HAP-1 (cell line): ENCODE results near the gene TUBA3D.
"Not testable (repeated sequence)": the region's sequence is repeated elsewhere in the genome, so short reads cannot be mapped to it uniquely, and the experiment has no call there.

Experiments used
- DNase-seq, 2 experiments: peaks; one replicate each; pipeline ENCODE4 v3.0.0-alpha.2; 2016 to 2020; ENCODE audit warnings: low spot score in 2 of 2
- H3K27me3 ChIP-seq: fragments of 250-450 bp; sonication (Bioruptor Pico); 2 replicates; pipeline ENCODE4 v1.5.1; 2020; ENCODE audit warnings: low read depth, mild to moderate bottlenecking, moderate library complexity
- H3K36me3 ChIP-seq: fragments of 250-450 bp; sonication (Bioruptor Pico); replicated peaks from 2 replicates; pipeline ENCODE4 v1.5.1; 2020; ENCODE audit warnings: mild to moderate bottlenecking
- H3K4me1 ChIP-seq: fragments of 250-450 bp; sonication (Bioruptor Pico); 2 replicates; pipeline ENCODE4 v1.5.1; 2020; ENCODE audit warnings: mild to moderate bottlenecking
- H3K4me3 ChIP-seq: fragments of 250-450 bp; sonication (Bioruptor Pico); 2 replicates; pipeline ENCODE4 v1.5.1; 2020; ENCODE audit warnings: mild to moderate bottlenecking, moderate library complexity
- H3K9me3 ChIP-seq: fragments of 250-450 bp; sonication (Bioruptor Pico); 2 replicates; pipeline ENCODE4 v1.5.1; 2020; ENCODE audit warnings: mild to moderate bottlenecking, moderate library complexity
- in situ Hi-C: fragments of 300-500 bp; cut with MboI; formaldehyde crosslinking; loops from 3 replicates; pipeline ENCODE4 v1.14.3; 2020; ENCODE audit warnings: low sequenced_read_pairs, inconsistent platforms, mixed read lengths

Gene TUBA3D

DNA sequence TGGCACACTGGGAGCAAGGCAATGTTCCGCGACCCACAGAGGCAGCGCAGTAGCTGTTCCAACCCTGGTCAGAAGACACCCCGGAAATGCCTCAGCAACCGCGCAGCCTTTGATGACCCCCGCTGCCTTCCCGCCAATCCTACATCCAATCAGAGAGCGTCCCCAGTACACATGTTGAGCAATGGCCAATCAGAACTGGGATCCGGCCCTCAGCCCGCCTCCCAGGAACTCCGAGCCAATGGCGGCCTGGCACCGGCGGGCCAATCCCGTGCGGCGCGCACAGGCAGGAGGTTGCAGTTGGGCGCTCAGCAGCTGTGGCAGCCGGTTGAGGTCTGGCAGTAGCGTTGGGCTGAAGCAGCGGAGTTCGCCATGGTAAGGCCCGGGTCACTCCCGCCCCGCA lies at the start of gene TUBA3D:
TSS of gene TUBA3D (plus strand) at position 289 of the 400 bp plus-strand sequence. CDS start at position 370, 81 bp downstream.
- no peaks in the 10 kb centered on the region for H3K4me1 ChIP-seq
- H3K36me3 ChIP-seq = no peaks in the 10 kb centered on the region
- H3K27me3 ChIP-seq = no peaks in the 10 kb centered on the region
- no peak within 1 kb of the TSS for H3K4me3 ChIP-seq
- DNase-seq = no peak
- H3K9me3 ChIP-seq = no peaks in the 10 kb centered on the region
- in situ Hi-C loops = loop anchor here (25.0 kb wide), 1 partner anchor 1114 kb away; the partner anchor contains the start of gene PTPN18

- Histone ChIP-seq H3K36me3 (no peaks in the 10 kb centered on the region), H3K4me3 (no peak overlapping the region), H3K9me3 (no peaks in the 10 kb centered on the region), H3K4me1 (no peaks in the 10 kb centered on the region), H3K27me3 (0 out of 2 replicates have a peak, but pooled peaks cover 5% of the 10 kb centered on the region)
- in situ Hi-C loops = no loop called here
- DNase-seq = no peak
Observed at GRCh38 chr2:131426727-131427126, 49.2 kb upstream of the TUBA3D start.

GRCh38 chr2:131431336-131431735 lies 44.6 kb upstream of the TUBA3D start:
- H3K4me1 ChIP-seq = no peaks in the 10 kb centered on the region
- no peaks in the 10 kb centered on the region for H3K9me3 ChIP-seq
- DNase-seq = no peak
- H3K4me3 ChIP-seq = no peak overlapping the region
- H3K27me3 ChIP-seq = 0 out of 2 replicates have a peak, but pooled peaks cover 5% of the 10 kb centered on the region
- in situ Hi-C loops = no loop called here
- no peaks in the 10 kb centered on the region for H3K36me3 ChIP-seq

DNA sequence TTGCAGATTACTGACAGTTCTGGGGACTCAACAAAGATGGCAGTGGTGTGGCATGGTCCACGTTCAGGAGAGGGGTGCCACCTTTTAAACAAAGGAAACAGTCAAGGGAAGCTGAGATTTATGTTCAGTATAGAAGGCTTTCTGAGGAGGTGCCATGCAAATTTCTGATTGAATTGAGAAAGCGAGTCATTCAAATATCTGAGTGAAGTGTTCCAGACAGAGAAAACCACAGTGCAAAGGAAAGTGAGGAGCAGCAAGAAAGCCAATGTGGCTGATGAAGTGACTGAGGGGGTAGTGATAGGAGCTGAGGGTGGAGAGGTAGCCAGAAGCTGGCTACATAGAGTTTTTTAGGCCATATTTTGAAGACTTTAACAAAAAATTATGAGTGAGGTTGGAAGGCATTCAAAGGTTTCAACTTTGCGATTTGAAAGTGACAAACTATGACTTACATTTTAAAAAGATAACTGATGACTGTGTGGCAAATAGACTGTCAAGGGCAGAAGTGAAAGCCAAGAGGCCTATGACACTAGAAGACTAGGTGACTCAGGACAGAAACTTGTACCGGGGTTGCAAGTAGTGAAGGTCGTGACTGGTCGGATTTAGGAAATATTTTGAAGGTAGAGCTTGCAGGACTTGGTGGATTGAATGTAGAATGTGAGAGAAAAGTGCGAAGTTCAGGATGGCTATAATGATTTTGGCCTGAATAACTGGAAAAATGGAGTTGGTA lies 35.0 kb upstream of the TUBA3D start:
- H3K4me1 ChIP-seq, H3K4me3 ChIP-seq, in situ Hi-C loops, H3K36me3 ChIP-seq, H3K27me3 ChIP-seq, H3K9me3 ChIP-seq, DNase-seq: not testable (repeated sequence)

DNA sequence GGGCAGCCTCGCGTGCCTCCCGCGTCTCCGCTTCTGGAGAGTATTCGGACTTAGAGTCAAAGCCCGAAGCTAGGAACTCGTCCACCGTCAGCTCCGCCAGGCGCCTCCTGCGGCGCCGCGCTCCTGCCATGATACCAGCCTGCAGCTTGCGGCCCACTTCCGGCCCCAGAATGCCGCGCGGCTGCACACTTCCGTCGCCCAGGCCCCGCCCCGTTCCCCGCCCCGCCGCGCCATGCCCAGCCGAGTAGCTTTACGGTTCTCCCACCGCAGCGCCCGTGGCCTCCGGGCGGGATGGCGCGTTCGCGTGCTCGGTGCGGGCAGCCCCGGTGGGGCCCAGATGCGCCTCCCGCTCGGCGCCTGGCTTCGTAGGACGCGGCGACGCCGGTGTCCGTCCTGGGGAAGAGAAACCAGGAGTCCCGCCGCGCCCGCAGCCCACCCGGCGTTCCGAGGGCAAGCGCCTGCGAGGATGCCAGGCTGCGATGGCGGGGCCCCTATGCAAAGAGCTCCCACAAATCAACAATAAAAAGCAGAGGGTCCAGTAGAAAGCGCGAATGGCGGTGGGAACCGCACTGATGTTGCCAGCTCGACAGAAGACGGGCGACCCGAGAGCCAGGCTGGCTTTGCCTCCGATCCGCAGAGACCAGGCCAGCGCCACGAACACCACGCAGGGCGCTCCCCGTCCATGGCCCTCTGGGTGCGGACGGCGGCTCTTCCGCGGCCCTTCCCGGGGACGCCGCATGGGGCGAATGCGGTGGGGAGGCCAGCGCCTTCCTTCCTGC lies 31.0 kb upstream of the TUBA3D start:
- H3K36me3 ChIP-seq, H3K27me3 ChIP-seq, DNase-seq, H3K9me3 ChIP-seq, H3K4me3 ChIP-seq, in situ Hi-C loops, H3K4me1 ChIP-seq: not testable (repeated sequence)

GRCh38 chr2:131445515-131445797 lies 30.5 kb upstream of the TUBA3D start:
- H3K27me3 ChIP-seq, H3K4me3 ChIP-seq, H3K4me1 ChIP-seq, in situ Hi-C loops, H3K9me3 ChIP-seq, DNase-seq, H3K36me3 ChIP-seq: not testable (repeated sequence)

GRCh38 chr2:131445896-131446295 lies 30.0 kb upstream of the TUBA3D start:
- DNase-seq = no peak

DNA sequence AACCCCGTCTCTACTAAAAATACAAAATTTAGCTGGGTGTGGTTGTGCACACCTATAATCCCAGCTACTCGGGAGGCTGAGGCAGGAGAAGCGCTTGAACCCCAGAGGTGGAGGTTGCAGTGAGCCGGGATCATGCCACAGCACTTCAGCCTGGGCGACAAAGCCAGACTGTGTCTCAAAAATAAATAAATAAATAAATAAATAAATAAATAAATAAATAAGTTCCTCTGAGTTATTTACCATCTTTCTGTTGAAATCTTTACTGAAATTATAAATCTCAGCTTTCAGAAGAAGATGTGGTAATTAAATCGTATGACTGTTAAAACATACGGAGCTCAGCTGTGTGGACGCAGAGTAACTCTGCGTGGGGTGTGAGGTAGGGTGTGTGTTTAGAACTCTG lies 27.9 kb upstream of the TUBA3D start:
- H3K36me3 ChIP-seq, H3K4me1 ChIP-seq, H3K27me3 ChIP-seq, H3K4me3 ChIP-seq, H3K9me3 ChIP-seq, in situ Hi-C loops, DNase-seq: not testable (repeated sequence)

More at GRCh38 chr2:131445896-131446295, 30.0 kb upstream of the TUBA3D start:
- H3K36me3 ChIP-seq = no peaks in the 10 kb centered on the region
- no peaks in the 10 kb centered on the region for H3K9me3 ChIP-seq
- H3K27me3 ChIP-seq = no peaks in the 10 kb centered on the region
- H3K4me3 ChIP-seq = no peak overlapping the region
- in situ Hi-C loops = no loop called here
- H3K4me1 ChIP-seq = no peaks in the 10 kb centered on the region

DNA sequence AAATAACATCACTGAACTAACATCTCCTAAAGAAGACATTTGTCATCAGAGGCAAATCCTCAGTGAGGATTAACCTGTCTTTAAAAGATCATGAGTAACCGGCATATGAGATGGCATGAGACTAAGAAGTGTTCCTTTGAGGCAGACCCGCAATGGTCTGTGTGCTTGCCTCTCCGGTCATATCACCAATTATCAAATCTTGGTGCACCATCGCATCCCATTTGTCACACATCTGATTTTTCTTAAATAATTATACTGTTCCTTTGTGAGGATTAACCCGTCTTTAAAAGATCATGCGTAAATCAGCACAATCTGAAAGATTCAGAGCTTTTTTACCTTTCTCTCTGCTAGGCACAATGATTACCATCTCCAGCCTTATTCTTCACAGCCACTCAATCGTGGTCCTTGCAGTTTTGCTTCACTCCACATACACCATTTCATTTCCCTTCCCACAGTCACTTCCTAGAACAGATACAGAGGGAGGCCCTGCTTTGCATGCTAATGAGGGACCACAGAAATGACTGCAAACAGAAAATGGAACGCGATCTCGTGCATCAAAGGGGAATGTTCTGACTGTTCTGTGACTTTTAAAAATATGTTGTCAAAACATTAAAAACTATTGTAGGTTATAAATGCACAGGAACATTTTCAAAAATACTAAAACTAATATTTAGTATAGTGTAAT lies 24.5 kb upstream of the TUBA3D start:
- H3K36me3 ChIP-seq, DNase-seq, H3K9me3 ChIP-seq, H3K4me3 ChIP-seq, H3K4me1 ChIP-seq, in situ Hi-C loops, H3K27me3 ChIP-seq: not testable (repeated sequence)

GRCh38 chr2:131454914-131455313 lies 21.0 kb upstream of the TUBA3D start:
- DNase-seq, H3K27me3 ChIP-seq, in situ Hi-C loops, H3K4me3 ChIP-seq, H3K9me3 ChIP-seq, H3K4me1 ChIP-seq, H3K36me3 ChIP-seq: not testable (repeated sequence)

DNA sequence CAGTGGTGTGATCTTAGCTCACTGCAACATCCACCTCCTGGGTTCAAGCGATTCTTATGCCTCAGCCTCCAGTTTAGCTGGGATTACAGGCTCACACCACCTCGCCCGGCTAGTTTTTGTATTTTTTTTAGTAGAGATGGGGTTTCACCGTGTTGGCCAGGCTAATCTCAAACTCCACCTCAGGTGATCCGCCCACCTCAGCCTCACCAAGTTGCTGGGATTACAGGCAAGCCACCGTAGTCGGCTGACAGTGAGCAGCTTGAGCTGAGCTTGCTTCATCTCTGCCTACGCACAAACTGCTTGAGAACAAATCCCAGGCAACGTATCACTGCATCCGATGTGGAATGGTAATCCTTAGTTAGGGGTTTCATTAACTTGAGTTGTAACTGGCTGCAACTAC lies 8.2 kb upstream of the TUBA3D start:
- H3K4me1 ChIP-seq, H3K36me3 ChIP-seq, H3K9me3 ChIP-seq, H3K4me3 ChIP-seq, DNase-seq, in situ Hi-C loops, H3K27me3 ChIP-seq: not testable (repeated sequence)

DNA sequence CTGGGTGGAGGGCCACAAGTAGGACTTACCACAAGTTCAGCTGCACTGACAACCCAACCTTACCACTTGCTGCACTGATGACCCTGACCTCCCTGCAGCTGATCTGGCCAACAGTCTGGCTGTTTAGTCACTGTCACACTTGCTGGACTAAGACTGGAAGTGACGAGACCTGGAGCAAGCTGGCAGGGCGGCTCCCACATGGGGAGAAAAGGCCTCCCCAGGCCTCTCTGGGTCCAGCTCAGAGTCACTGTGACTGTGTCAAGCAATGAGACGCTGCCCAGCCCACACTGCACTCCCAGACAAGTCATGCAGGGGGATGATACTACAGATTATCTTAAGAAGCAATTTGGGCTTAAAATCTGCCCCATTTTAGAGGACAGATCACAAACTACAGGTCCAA lies 5.0 kb upstream of the TUBA3D start:
- H3K36me3 ChIP-seq, in situ Hi-C loops, H3K9me3 ChIP-seq, H3K27me3 ChIP-seq, H3K4me3 ChIP-seq, H3K4me1 ChIP-seq, DNase-seq: not testable (repeated sequence)

- H3K4me3 ChIP-seq, H3K36me3 ChIP-seq, in situ Hi-C loops, H3K27me3 ChIP-seq, H3K4me1 ChIP-seq, H3K9me3 ChIP-seq, DNase-seq: not testable (repeated sequence)
Observed at GRCh38 chr2:131471624-131472023, 4.3 kb upstream of the TUBA3D start.

- H3K4me3 ChIP-seq, in situ Hi-C loops, H3K36me3 ChIP-seq, DNase-seq, H3K4me1 ChIP-seq, H3K9me3 ChIP-seq, H3K27me3 ChIP-seq: not testable (repeated sequence)
Observed at GRCh38 chr2:131473266-131473665, 2.7 kb upstream of the TUBA3D start.
